ENCODE results near the gene PRDM15.

The PRDM15 gene

GRCh38 chr21:41876928-41877652, 2.1 kb downstream of the PRDM15 start:
- Histone ChIP-seq H3K4me1 (ENCODE audit: control insufficient read depth in 2 of 2, insufficient read depth in 2 of 2, low read length in 2 of 2) (peaks cover 4 to 13% of the 10 kb centered on the region in 2 donors), H3K4me3 (ENCODE audit: low read length in 2 of 2) (no peak overlapping the region), H3K27me3 (ENCODE audit: control insufficient read depth in 2 of 2, insufficient read depth in 2 of 2, low read length in 2 of 2) (no peaks in the 10 kb centered on the region), H3K9me3 (ENCODE audit: control insufficient read depth in 2 of 2, low read length in 2 of 2) (no peaks in the 10 kb centered on the region), H3K27ac (ENCODE audit: low read depth in 2 of 2, low read length in 2 of 2) (no peak overlapping the region), H3K9ac (ENCODE audit: low read depth in 1 of 2, low read length in 2 of 2) (no peak overlapping the region), H3K36me3 (ENCODE audit: control insufficient read depth in 2 of 2, insufficient read depth in 2 of 2, low read length in 2 of 2) (no peaks in the 10 kb centered on the region)

GRCh38 chr21:41876396-41876795, 2.7 kb downstream of the PRDM15 start:
- Histone ChIP-seq H3K36me3 (ENCODE audit: control insufficient read depth in 2 of 2, insufficient read depth in 2 of 2, low read length in 2 of 2) (no peaks in the 10 kb centered on the region), H3K27me3 (ENCODE audit: control insufficient read depth in 2 of 2, insufficient read depth in 2 of 2, low read length in 2 of 2) (no peaks in the 10 kb centered on the region), H3K4me3 (ENCODE audit: low read length in 2 of 2) (no peak overlapping the region), H3K9ac (ENCODE audit: low read depth in 1 of 2, low read length in 2 of 2) (no peak overlapping the region), H3K27ac (ENCODE audit: low read depth in 2 of 2, low read length in 2 of 2) (no peak overlapping the region), H3K9me3 (ENCODE audit: control insufficient read depth in 2 of 2, low read length in 2 of 2) (no peaks in the 10 kb centered on the region), H3K4me1 (ENCODE audit: control insufficient read depth in 2 of 2, insufficient read depth in 2 of 2, low read length in 2 of 2) (peaks cover 4 to 13% of the 10 kb centered on the region in 2 donors)

GRCh38 chr21:41875086-41875485, 4.1 kb downstream of the PRDM15 start:
- Histone ChIP-seq H3K36me3 (ENCODE audit: control insufficient read depth in 2 of 2, insufficient read depth in 2 of 2, low read length in 2 of 2) (no peaks in the 10 kb centered on the region), H3K9ac (ENCODE audit: low read depth in 1 of 2, low read length in 2 of 2) (no peak overlapping the region), H3K4me3 (ENCODE audit: low read length in 2 of 2) (no peak overlapping the region), H3K9me3 (ENCODE audit: control insufficient read depth in 2 of 2, low read length in 2 of 2) (no peaks in the 10 kb centered on the region), H3K4me1 (ENCODE audit: control insufficient read depth in 2 of 2, insufficient read depth in 2 of 2, low read length in 2 of 2) (peaks cover 4 to 13% of the 10 kb centered on the region in 2 donors), H3K27ac (ENCODE audit: low read depth in 2 of 2, low read length in 2 of 2) (no peak overlapping the region), H3K27me3 (ENCODE audit: control insufficient read depth in 2 of 2, insufficient read depth in 2 of 2, low read length in 2 of 2) (no peaks in the 10 kb centered on the region)

- Histone ChIP-seq H3K9me3 (ENCODE audit: control insufficient read depth in 2 of 2, low read length in 2 of 2) (no peaks in the 10 kb centered on the region), H3K27ac (ENCODE audit: low read depth in 2 of 2, low read length in 2 of 2) (no peak overlapping the region), H3K36me3 (ENCODE audit: control insufficient read depth in 2 of 2, insufficient read depth in 2 of 2, low read length in 2 of 2) (no peaks in the 10 kb centered on the region), H3K4me1 (ENCODE audit: control insufficient read depth in 2 of 2, insufficient read depth in 2 of 2, low read length in 2 of 2) (peaks cover 4 to 11% of the 10 kb centered on the region in 2 donors), H3K4me3 (ENCODE audit: low read length in 2 of 2) (no peak overlapping the region), H3K9ac (ENCODE audit: low read depth in 1 of 2, low read length in 2 of 2) (no peak overlapping the region), H3K27me3 (ENCODE audit: control insufficient read depth in 2 of 2, insufficient read depth in 2 of 2, low read length in 2 of 2) (no peaks in the 10 kb centered on the region)
Observed at GRCh38 chr21:41874611-41875010, 4.5 kb downstream of the PRDM15 start.

GRCh38 chr21:41873426-41873825, 5.7 kb downstream of the PRDM15 start:
- no peaks in the 10 kb centered on the region for H3K9me3 ChIP-seq (ENCODE audit: control insufficient read depth in 2 of 2, low read length in 2 of 2)
- no peaks in the 10 kb centered on the region for H3K27me3 ChIP-seq (ENCODE audit: control insufficient read depth in 2 of 2, insufficient read depth in 2 of 2, low read length in 2 of 2)
- H3K9ac ChIP-seq (ENCODE audit: low read depth in 1 of 2, low read length in 2 of 2): no peak overlapping the region
- H3K4me3 ChIP-seq (ENCODE audit: low read length in 2 of 2): no peak overlapping the region
- H3K4me1 ChIP-seq (ENCODE audit: control insufficient read depth in 2 of 2, insufficient read depth in 2 of 2, low read length in 2 of 2): peaks cover 3 to 9% of the 10 kb centered on the region in 2 donors
- no peaks in the 10 kb centered on the region for H3K36me3 ChIP-seq (ENCODE audit: control insufficient read depth in 2 of 2, insufficient read depth in 2 of 2, low read length in 2 of 2)
- peak overlapping the region in 1 of 2 donors; percentile 13 for H3K27ac ChIP-seq (ENCODE audit: low read depth in 2 of 2, low read length in 2 of 2)

- peaks cover 0 to 5% of the 10 kb centered on the region in 2 donors for H3K4me1 ChIP-seq (ENCODE audit: control insufficient read depth in 2 of 2, insufficient read depth in 2 of 2, low read length in 2 of 2)
- no peak overlapping the region for H3K9ac ChIP-seq (ENCODE audit: low read depth in 1 of 2, low read length in 2 of 2)
- H3K4me3 ChIP-seq (ENCODE audit: low read length in 2 of 2): no peak overlapping the region
- peak overlapping the region in 1 of 2 donors; percentile 13 for H3K27ac ChIP-seq (ENCODE audit: low read depth in 2 of 2, low read length in 2 of 2)
- H3K27me3 ChIP-seq (ENCODE audit: control insufficient read depth in 2 of 2, insufficient read depth in 2 of 2, low read length in 2 of 2): no peaks in the 10 kb centered on the region
- H3K9me3 ChIP-seq (ENCODE audit: control insufficient read depth in 2 of 2, low read length in 2 of 2): no peaks in the 10 kb centered on the region
- H3K36me3 ChIP-seq (ENCODE audit: control insufficient read depth in 2 of 2, insufficient read depth in 2 of 2, low read length in 2 of 2): no peaks in the 10 kb centered on the region
Observed at GRCh38 chr21:41873005-41873404, 6.1 kb downstream of the PRDM15 start.

- Histone ChIP-seq H3K36me3 (ENCODE audit: control insufficient read depth in 2 of 2, insufficient read depth in 2 of 2, low read length in 2 of 2) (no peaks in the 10 kb centered on the region), H3K9me3 (ENCODE audit: control insufficient read depth in 2 of 2, low read length in 2 of 2) (no peaks in the 10 kb centered on the region), H3K4me1 (ENCODE audit: control insufficient read depth in 2 of 2, insufficient read depth in 2 of 2, low read length in 2 of 2) (no peaks in the 10 kb centered on the region), H3K9ac (ENCODE audit: low read depth in 1 of 2, low read length in 2 of 2) (no peak overlapping the region), H3K27ac (ENCODE audit: low read depth in 2 of 2, low read length in 2 of 2) (no peak overlapping the region), H3K27me3 (ENCODE audit: control insufficient read depth in 2 of 2, insufficient read depth in 2 of 2, low read length in 2 of 2) (no peaks in the 10 kb centered on the region), H3K4me3 (ENCODE audit: low read length in 2 of 2) (no peak overlapping the region)
Observed at GRCh38 chr21:41871293-41872030, 7.7 kb downstream of the PRDM15 start.

- Histone ChIP-seq H3K27ac (ENCODE audit: low read depth in 2 of 2, low read length in 2 of 2) (no peak overlapping the region), H3K36me3 (ENCODE audit: control insufficient read depth in 2 of 2, insufficient read depth in 2 of 2, low read length in 2 of 2) (no peaks in the 10 kb centered on the region), H3K9ac (ENCODE audit: low read depth in 1 of 2, low read length in 2 of 2) (no peak overlapping the region)
Observed at GRCh38 chr21:41869771-41870170, 9.4 kb downstream of the PRDM15 start.

GRCh38 chr21:41868062-41868710, 11.0 kb downstream of the PRDM15 start:
- Histone ChIP-seq H3K9ac (ENCODE audit: low read depth in 1 of 2, low read length in 2 of 2) (no peak overlapping the region), H3K4me1 (ENCODE audit: control insufficient read depth in 2 of 2, insufficient read depth in 2 of 2, low read length in 2 of 2) (no peaks in the 10 kb centered on the region), H3K27ac (ENCODE audit: low read depth in 2 of 2, low read length in 2 of 2) (peak overlapping the region in 1 of 2 donors; percentile 4), H3K27me3 (ENCODE audit: control insufficient read depth in 2 of 2, insufficient read depth in 2 of 2, low read length in 2 of 2) (no peaks in the 10 kb centered on the region), H3K9me3 (ENCODE audit: control insufficient read depth in 2 of 2, low read length in 2 of 2) (no peaks in the 10 kb centered on the region), H3K36me3 (ENCODE audit: control insufficient read depth in 2 of 2, insufficient read depth in 2 of 2, low read length in 2 of 2) (no peaks in the 10 kb centered on the region), H3K4me3 (ENCODE audit: low read length in 2 of 2) (no peak overlapping the region)

More at GRCh38 chr21:41869771-41870170, 9.4 kb downstream of the PRDM15 start:
- Histone ChIP-seq H3K4me3 (ENCODE audit: low read length in 2 of 2) (no peak overlapping the region), H3K9me3 (ENCODE audit: control insufficient read depth in 2 of 2, low read length in 2 of 2) (no peaks in the 10 kb centered on the region), H3K27me3 (ENCODE audit: control insufficient read depth in 2 of 2, insufficient read depth in 2 of 2, low read length in 2 of 2) (no peaks in the 10 kb centered on the region), H3K4me1 (ENCODE audit: control insufficient read depth in 2 of 2, insufficient read depth in 2 of 2, low read length in 2 of 2) (no peaks in the 10 kb centered on the region)

- Histone ChIP-seq H3K9me3 (ENCODE audit: control insufficient read depth in 2 of 2, low read length in 2 of 2) (no peaks in the 10 kb centered on the region), H3K9ac (ENCODE audit: low read depth in 1 of 2, low read length in 2 of 2) (no peak overlapping the region), H3K27ac (ENCODE audit: low read depth in 2 of 2, low read length in 2 of 2) (peak overlapping the region in 1 of 2 donors; percentile 4), H3K4me3 (ENCODE audit: low read length in 2 of 2) (no peak overlapping the region), H3K4me1 (ENCODE audit: control insufficient read depth in 2 of 2, insufficient read depth in 2 of 2, low read length in 2 of 2) (no peaks in the 10 kb centered on the region), H3K36me3 (ENCODE audit: control insufficient read depth in 2 of 2, insufficient read depth in 2 of 2, low read length in 2 of 2) (no peaks in the 10 kb centered on the region), H3K27me3 (ENCODE audit: control insufficient read depth in 2 of 2, insufficient read depth in 2 of 2, low read length in 2 of 2) (no peaks in the 10 kb centered on the region)
Observed at GRCh38 chr21:41867313-41867712, 11.8 kb downstream of the PRDM15 start.
